Stimulated activated CD8-positive, alpha-beta memory T cell treated with anti-CD3 and anti-CD28 coated beads, Interleukin-4, amount 100 ng/mL, for 48 hours (primary cell): Measurements from ENCODE around the gene CPSF4L.

Experiments used
- DNase-seq: peaks from one replicate; pipeline ENCODE4 v3.0.0-alpha.2; 2020

CPSF4L gene

DNA sequence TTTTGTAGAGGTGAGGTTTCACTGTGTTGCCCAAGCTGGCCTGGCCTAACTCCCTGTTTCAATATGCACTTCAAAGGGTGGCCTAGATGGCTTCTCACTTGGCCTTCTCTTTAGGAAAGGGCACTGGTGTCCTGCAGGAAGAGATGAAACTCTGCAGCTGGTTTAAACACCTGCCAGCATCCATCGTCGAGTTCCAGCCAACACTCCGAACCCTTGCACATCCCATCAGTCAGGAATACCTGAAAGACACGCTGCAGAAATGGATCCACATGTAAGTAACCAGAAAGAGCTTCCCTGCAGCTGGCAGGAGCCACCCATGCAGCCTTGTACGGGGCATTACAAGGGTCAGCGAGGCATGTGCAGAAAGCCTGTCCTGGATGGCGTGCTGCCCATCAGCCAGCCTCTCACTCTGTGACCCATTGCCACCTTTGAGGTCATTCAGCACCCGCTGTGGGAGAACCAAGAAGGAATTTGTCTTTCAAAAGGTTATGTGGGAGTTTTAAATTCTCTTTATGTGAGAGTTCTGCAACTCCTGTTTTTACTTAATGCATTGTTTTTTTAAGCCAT is 61.8 kb downstream of the CPSF4L start:
- DNase-seq: no peak

DNA sequence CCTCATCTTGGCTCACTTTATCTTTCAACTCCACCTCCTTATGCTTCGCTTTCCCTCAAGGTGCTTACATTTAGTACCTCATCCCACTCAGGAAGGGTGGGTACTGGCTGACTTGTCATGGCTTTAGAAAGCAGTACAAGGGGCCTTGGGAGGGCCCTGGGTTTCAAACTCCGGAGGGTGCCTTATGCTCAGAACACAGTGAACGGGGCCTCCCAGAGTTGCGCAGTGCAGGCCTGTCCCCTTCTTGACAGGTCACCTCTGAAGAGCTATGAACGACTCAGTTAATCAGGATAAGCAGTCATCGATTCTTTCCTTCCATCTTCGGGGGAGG is 62.8 kb downstream of the CPSF4L start:
- DNase-seq: no peak
